ENCODE results near the gene CLUH.

DNA sequence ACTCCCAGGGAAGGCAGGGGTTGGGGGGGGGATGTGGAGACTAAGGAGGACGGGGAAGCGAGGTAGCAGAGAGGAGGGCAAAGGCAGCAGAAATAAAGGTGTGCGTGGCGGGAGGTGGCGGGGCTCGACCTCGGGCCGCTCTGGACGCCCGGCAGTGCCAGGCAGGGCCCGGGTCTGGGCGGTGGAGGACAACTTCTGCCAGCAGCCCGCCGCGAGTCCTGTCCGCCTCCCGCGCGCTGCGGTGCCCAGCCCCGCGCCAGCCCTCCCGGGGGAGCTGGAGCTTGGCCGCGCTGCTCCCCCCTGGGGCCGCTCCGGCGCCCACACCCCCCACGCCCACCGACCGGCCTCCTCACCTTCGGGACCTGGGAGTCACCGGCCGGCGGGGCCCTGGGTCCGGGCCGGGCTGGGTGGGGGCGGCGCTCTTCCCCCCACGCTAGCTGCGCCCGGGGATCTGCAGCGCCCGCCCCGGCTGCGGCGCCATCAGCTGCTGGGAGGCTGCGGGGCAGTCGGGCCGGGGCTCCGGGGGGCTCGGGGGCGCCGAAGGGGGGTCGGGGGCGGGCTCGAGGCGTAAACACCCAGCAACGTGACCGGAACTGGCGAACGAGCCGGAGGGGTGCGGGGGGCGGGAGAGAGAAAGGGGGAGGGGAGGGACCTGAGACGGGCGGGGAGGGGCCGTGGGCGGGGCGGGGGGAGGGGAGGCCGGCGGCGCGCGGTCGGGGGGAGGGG is 37.7 kb upstream of the CLUH start, which contains the start of gene CCDC92B:
- TF ChIP-seq, protein P1, sequence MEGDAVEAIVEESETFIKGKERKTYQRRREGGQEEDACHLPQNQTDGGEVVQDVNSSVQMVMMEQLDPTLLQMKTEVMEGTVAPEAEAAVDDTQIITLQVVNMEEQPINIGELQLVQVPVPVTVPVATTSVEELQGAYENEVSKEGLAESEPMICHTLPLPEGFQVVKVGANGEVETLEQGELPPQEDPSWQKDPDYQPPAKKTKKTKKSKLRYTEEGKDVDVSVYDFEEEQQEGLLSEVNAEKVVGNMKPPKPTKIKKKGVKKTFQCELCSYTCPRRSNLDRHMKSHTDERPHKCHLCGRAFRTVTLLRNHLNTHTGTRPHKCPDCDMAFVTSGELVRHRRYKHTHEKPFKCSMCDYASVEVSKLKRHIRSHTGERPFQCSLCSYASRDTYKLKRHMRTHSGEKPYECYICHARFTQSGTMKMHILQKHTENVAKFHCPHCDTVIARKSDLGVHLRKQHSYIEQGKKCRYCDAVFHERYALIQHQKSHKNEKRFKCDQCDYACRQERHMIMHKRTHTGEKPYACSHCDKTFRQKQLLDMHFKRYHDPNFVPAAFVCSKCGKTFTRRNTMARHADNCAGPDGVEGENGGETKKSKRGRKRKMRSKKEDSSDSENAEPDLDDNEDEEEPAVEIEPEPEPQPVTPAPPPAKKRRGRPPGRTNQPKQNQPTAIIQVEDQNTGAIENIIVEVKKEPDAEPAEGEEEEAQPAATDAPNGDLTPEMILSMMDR (conservative IDR thresholded peaks at IDR 0.05; ENCODE audit: low read length), result no peak
- no peak for TF ChIP-seq EZH2phosphoT487 (IDR thresholded peaks at IDR 0.05; ENCODE audit: borderline replicate concordance)
